Measurements from ENCODE around the gene TMEM108. TPM values are rescaled to one million over a fixed set of nuclear protein-coding genes. Genes with fewer than 3 reads are reported as not detected.

The TMEM108 gene
- total and polyA plus RNA-seq, 5 donors from 2014 or later, result 0.11 TPM; not detected in 4

DNA sequence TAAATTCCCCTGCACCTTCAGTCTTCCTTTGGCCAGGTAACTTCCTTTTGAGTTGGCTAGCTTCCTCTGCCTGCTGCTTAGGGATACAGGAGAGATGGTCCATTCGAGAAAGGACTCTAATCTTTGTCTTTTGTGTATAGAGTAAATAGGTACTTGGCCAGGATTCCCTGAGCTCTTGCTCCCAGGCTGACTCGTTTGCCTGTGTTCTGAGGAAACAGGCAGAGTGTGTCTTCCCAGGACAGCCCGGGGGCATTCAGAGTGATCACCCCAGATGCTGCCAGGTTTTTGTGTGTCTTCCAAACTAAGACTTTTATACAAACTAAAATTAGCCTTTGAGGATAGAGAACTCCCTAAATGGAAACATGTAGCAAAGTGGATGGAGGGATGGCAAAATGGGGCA lies 39.5 kb downstream of the TMEM108 start:
- peaks cover 0 to 3% (median 0%) of the 10 kb centered on the region in 7 donors for H3K9me3 Mint-ChIP-seq
- H3K27me3 Mint-ChIP-seq, result peaks cover 7% of the 10 kb centered on the region

DNA sequence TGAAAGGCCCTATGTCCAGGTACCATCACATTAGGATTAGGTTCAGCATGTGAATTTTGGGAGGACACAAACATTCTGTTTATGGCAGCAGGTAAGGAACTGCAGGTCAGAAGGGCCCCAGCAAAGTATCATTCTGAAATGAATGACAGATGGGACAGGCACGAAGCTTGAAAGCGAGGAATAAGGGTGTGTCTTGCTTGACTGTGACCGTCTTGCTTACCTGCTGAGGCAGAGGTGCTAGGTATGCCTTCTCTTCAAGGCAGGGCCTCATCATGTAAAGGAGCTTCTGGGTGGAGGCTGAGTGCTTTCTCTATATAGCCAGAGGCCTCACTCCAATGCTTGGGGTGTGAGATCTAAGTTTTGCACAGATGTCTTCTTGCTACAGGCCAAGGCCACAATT lies 41.4 kb downstream of the TMEM108 start:
- no peak for ATAC-seq (ENCODE audit: low read depth in 2 of 2)
- no peak overlapping the region for H3K27ac Mint-ChIP-seq
- no peaks in the 10 kb centered on the region for H3K9me3 ChIP-seq (ENCODE audit: control insufficient read depth in 2 of 2, low read length in 2 of 2)

More for the DNA sequence above, 39.5 kb downstream of the TMEM108 start:
- no peaks in the 10 kb centered on the region for H3K36me3 ChIP-seq (ENCODE audit: control insufficient read depth, insufficient read depth, low read length)
- DNase-seq, result no peak
- ATAC-seq (ENCODE audit: low read depth in 2 of 2), result no peak
- H3K27ac ChIP-seq (ENCODE audit: insufficient read depth, low read length, poor library complexity, severe bottlenecking), result no peak overlapping the region
- H3K9me3 ChIP-seq (ENCODE audit: control insufficient read depth in 2 of 2, low read length in 2 of 2), result no peaks in the 10 kb centered on the region
- H3K27ac Mint-ChIP-seq, result no peak overlapping the region
- H3K4me1 ChIP-seq (ENCODE audit: control insufficient read depth, insufficient read depth, low read length, poor library complexity, severe bottlenecking), result no peaks in the 10 kb centered on the region
- H3K36me3 Mint-ChIP-seq, result no peaks in the 10 kb centered on the region
- no peaks in the 10 kb centered on the region for H3K4me1 Mint-ChIP-seq
- H3K4me3 Mint-ChIP-seq, result no peak overlapping the region
- no peak overlapping the region for H3K4me3 ChIP-seq (ENCODE audit: low read depth, low read length)
- H3K27me3 ChIP-seq (ENCODE audit: control insufficient read depth, insufficient read depth, low read length), result no peaks in the 10 kb centered on the region

GRCh38 chr3:133081016-133081415 lies 42.8 kb downstream of the TMEM108 start:
- peaks cover 0 to 3% (median 3%) of the 10 kb centered on the region in 7 donors for H3K9me3 Mint-ChIP-seq
- H3K36me3 Mint-ChIP-seq, result no peaks in the 10 kb centered on the region
- no peaks in the 10 kb centered on the region for H3K27me3 ChIP-seq (ENCODE audit: control insufficient read depth, insufficient read depth, low read length)

More for the DNA sequence above, 41.4 kb downstream of the TMEM108 start:
- no peaks in the 10 kb centered on the region for H3K4me1 Mint-ChIP-seq
- Histone ChIP-seq H3K36me3 (ENCODE audit: control insufficient read depth, insufficient read depth, low read length) (no peaks in the 10 kb centered on the region), H3K27me3 (ENCODE audit: control insufficient read depth, insufficient read depth, low read length) (no peaks in the 10 kb centered on the region), H3K27ac (ENCODE audit: insufficient read depth, low read length, poor library complexity, severe bottlenecking) (no peak overlapping the region), H3K4me3 (ENCODE audit: low read depth, low read length) (no peak overlapping the region), H3K4me1 (ENCODE audit: control insufficient read depth, insufficient read depth, low read length, poor library complexity, severe bottlenecking) (no peaks in the 10 kb centered on the region)
- DNase-seq, result no peak
- H3K4me3 Mint-ChIP-seq, result no peak overlapping the region
- no peaks in the 10 kb centered on the region for H3K36me3 Mint-ChIP-seq
- H3K9me3 Mint-ChIP-seq, result peaks cover 0 to 3% (median 3%) of the 10 kb centered on the region in 7 donors
- H3K27me3 Mint-ChIP-seq, result peaks cover 7% of the 10 kb centered on the region

GRCh38 chr3:133083395-133083794 lies 45.2 kb downstream of the TMEM108 start:
- Mint-ChIP-seq H3K4me1 (no peaks in the 10 kb centered on the region), H3K27me3 (no peaks in the 10 kb centered on the region), H3K4me3 (no peak overlapping the region), H3K27ac (no peak overlapping the region), H3K36me3 (no peaks in the 10 kb centered on the region), H3K9me3 (peaks cover 0 to 3% (median 3%) of the 10 kb centered on the region in 7 donors)
- ATAC-seq (ENCODE audit: low read depth in 2 of 2), result no peak
- no peak overlapping the region for H3K27ac ChIP-seq (ENCODE audit: insufficient read depth, low read length, poor library complexity, severe bottlenecking)
- no peak for DNase-seq
- H3K4me1 ChIP-seq (ENCODE audit: control insufficient read depth, insufficient read depth, low read length, poor library complexity, severe bottlenecking), result no peaks in the 10 kb centered on the region
- no peaks in the 10 kb centered on the region for H3K36me3 ChIP-seq (ENCODE audit: control insufficient read depth, insufficient read depth, low read length)
- H3K9me3 ChIP-seq (ENCODE audit: control insufficient read depth in 2 of 2, low read length in 2 of 2), result no peaks in the 10 kb centered on the region
- no peak overlapping the region for H3K4me3 ChIP-seq (ENCODE audit: low read depth, low read length)
- peaks cover 8% of the 10 kb centered on the region for H3K27me3 ChIP-seq (ENCODE audit: control insufficient read depth, insufficient read depth, low read length)

More at GRCh38 chr3:133081016-133081415, 42.8 kb downstream of the TMEM108 start:
- Mint-ChIP-seq H3K4me3 (no peak overlapping the region), H3K4me1 (no peaks in the 10 kb centered on the region), H3K27me3 (no peaks in the 10 kb centered on the region), H3K27ac (no peak overlapping the region)
- DNase-seq (no peak), ATAC-seq (ENCODE audit: low read depth in 2 of 2) (no peak)
- H3K27ac ChIP-seq (ENCODE audit: insufficient read depth, low read length, poor library complexity, severe bottlenecking), result no peak overlapping the region
- no peaks in the 10 kb centered on the region for H3K4me1 ChIP-seq (ENCODE audit: control insufficient read depth, insufficient read depth, low read length, poor library complexity, severe bottlenecking)
- no peaks in the 10 kb centered on the region for H3K36me3 ChIP-seq (ENCODE audit: control insufficient read depth, insufficient read depth, low read length)
- no peaks in the 10 kb centered on the region for H3K9me3 ChIP-seq (ENCODE audit: control insufficient read depth in 2 of 2, low read length in 2 of 2)
- no peak overlapping the region for H3K4me3 ChIP-seq (ENCODE audit: low read depth, low read length)

DNA sequence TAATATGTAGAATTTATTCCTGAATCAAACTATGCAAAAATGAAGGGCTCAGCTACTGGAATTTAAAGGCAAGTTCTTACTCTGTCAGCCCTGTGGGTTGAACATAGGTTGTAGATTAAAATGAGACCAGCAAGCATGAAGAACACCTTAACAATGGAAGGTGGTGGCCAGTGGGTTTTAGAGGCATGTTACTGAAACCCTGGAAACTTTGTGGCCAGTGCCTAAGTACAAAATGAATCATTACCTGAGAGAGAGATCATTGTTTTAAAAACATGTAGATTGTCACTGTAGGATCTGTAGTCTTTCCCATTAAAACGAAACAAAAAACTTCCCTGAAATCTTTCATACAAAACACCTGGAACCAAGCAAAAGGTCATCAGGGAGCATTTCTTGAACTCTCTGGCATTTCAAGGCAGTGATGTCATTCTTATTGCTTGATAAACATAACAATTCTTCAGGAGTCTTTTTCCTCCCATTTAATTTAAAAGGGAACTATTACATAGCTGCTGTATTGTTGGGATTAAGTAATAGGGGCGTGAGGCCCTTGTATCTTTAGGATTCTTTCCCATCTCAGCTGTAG lies 51.8 kb downstream of the TMEM108 start:
- Histone ChIP-seq H3K27me3 (ENCODE audit: control insufficient read depth, insufficient read depth, low read length) (peaks cover 10% of the 10 kb centered on the region), H3K4me1 (ENCODE audit: control insufficient read depth, insufficient read depth, low read length, poor library complexity, severe bottlenecking) (no peaks in the 10 kb centered on the region), H3K4me3 (ENCODE audit: low read depth, low read length) (no peak overlapping the region), H3K36me3 (ENCODE audit: control insufficient read depth, insufficient read depth, low read length) (no peaks in the 10 kb centered on the region), H3K27ac (ENCODE audit: insufficient read depth, low read length, poor library complexity, severe bottlenecking) (no peak overlapping the region), H3K9me3 (ENCODE audit: control insufficient read depth in 2 of 2, low read length in 2 of 2) (no peaks in the 10 kb centered on the region)
- Mint-ChIP-seq H3K4me3 (no peak overlapping the region), H3K27me3 (peaks cover 7% of the 10 kb centered on the region), H3K27ac (no peak overlapping the region), H3K4me1 (no peaks in the 10 kb centered on the region), H3K9me3 (peaks cover 0 to 4% (median 1%) of the 10 kb centered on the region in 7 donors), H3K36me3 (no peaks in the 10 kb centered on the region)
- DNase-seq, result no peak
- no peak for ATAC-seq (ENCODE audit: low read depth in 2 of 2)

- no peaks in the 10 kb centered on the region for H3K36me3 Mint-ChIP-seq
- no peak for ATAC-seq (ENCODE audit: low read depth in 2 of 2)
- Histone ChIP-seq H3K9me3 (ENCODE audit: control insufficient read depth in 2 of 2, low read length in 2 of 2) (no peaks in the 10 kb centered on the region), H3K4me1 (ENCODE audit: control insufficient read depth, insufficient read depth, low read length, poor library complexity, severe bottlenecking) (no peaks in the 10 kb centered on the region), H3K27ac (ENCODE audit: insufficient read depth, low read length, poor library complexity, severe bottlenecking) (no peak overlapping the region), H3K36me3 (ENCODE audit: control insufficient read depth, insufficient read depth, low read length) (no peaks in the 10 kb centered on the region), H3K27me3 (ENCODE audit: control insufficient read depth, insufficient read depth, low read length) (peaks cover 2% of the 10 kb centered on the region), H3K4me3 (ENCODE audit: low read depth, low read length) (no peak overlapping the region)
- H3K9me3 Mint-ChIP-seq, result peaks cover 0 to 4% (median 1%) of the 10 kb centered on the region in 7 donors
- H3K27ac Mint-ChIP-seq, result no peak overlapping the region
- no peak overlapping the region for H3K4me3 Mint-ChIP-seq
- H3K27me3 Mint-ChIP-seq, result peaks cover 7% of the 10 kb centered on the region
- no peaks in the 10 kb centered on the region for H3K4me1 Mint-ChIP-seq
- no peak for DNase-seq
These were observed 54.5 kb downstream of the TMEM108 start for GRCh38 chr3:133092681-133093080.

- ATAC-seq (ENCODE audit: low read depth in 2 of 2) (no peak), DNase-seq (no peak)
- H3K27me3 ChIP-seq (ENCODE audit: control insufficient read depth, insufficient read depth, low read length), result peaks cover 2% of the 10 kb centered on the region
- peaks cover 0 to 4% (median 1%) of the 10 kb centered on the region in 7 donors for H3K9me3 Mint-ChIP-seq
- H3K4me1 Mint-ChIP-seq, result no peaks in the 10 kb centered on the region
- H3K4me1 ChIP-seq (ENCODE audit: control insufficient read depth, insufficient read depth, low read length, poor library complexity, severe bottlenecking), result no peaks in the 10 kb centered on the region
- no peak overlapping the region for H3K4me3 ChIP-seq (ENCODE audit: low read depth, low read length)
- no peaks in the 10 kb centered on the region for H3K9me3 ChIP-seq (ENCODE audit: control insufficient read depth in 2 of 2, low read length in 2 of 2)
- no peaks in the 10 kb centered on the region for H3K36me3 ChIP-seq (ENCODE audit: control insufficient read depth, insufficient read depth, low read length)
- peaks cover 7% of the 10 kb centered on the region for H3K27me3 Mint-ChIP-seq
- H3K27ac Mint-ChIP-seq, result no peak overlapping the region
- no peaks in the 10 kb centered on the region for H3K36me3 Mint-ChIP-seq
- H3K4me3 Mint-ChIP-seq, result no peak overlapping the region
- H3K27ac ChIP-seq (ENCODE audit: insufficient read depth, low read length, poor library complexity, severe bottlenecking), result no peak overlapping the region
These were observed 55.2 kb downstream of the TMEM108 start for GRCh38 chr3:133093366-133093765.

- H3K9me3 Mint-ChIP-seq, result peaks cover 0 to 4% (median 1%) of the 10 kb centered on the region in 7 donors
- peaks cover 2% of the 10 kb centered on the region for H3K27me3 ChIP-seq (ENCODE audit: control insufficient read depth, insufficient read depth, low read length)
- no peaks in the 10 kb centered on the region for H3K9me3 ChIP-seq (ENCODE audit: control insufficient read depth in 2 of 2, low read length in 2 of 2)
- no peak overlapping the region for H3K27ac Mint-ChIP-seq
- H3K36me3 ChIP-seq (ENCODE audit: control insufficient read depth, insufficient read depth, low read length), result no peaks in the 10 kb centered on the region
- H3K36me3 Mint-ChIP-seq, result no peaks in the 10 kb centered on the region
- DNase-seq (no peak), ATAC-seq (ENCODE audit: low read depth in 2 of 2) (no peak)
- H3K4me1 ChIP-seq (ENCODE audit: control insufficient read depth, insufficient read depth, low read length, poor library complexity, severe bottlenecking), result no peaks in the 10 kb centered on the region
- H3K27ac ChIP-seq (ENCODE audit: insufficient read depth, low read length, poor library complexity, severe bottlenecking), result no peak overlapping the region
- H3K4me3 Mint-ChIP-seq, result no peak overlapping the region
- H3K27me3 Mint-ChIP-seq, result peaks cover 7% of the 10 kb centered on the region
- no peak overlapping the region for H3K4me3 ChIP-seq (ENCODE audit: low read depth, low read length)
- H3K4me1 Mint-ChIP-seq, result no peaks in the 10 kb centered on the region
These were observed 58.9 kb downstream of the TMEM108 start for GRCh38 chr3:133096900-133097613.

All from CD4-positive, CD25-positive, alpha-beta regulatory T cell (primary cell).